Fibroblast of skin of scalp (primary cell): ENCODE measurements around the gene GARIN5B.

Experiments
- DNase-seq: peaks from one replicate; pipeline ENCODE4 v3.0.0-alpha.2; 2013

Gene GARIN5B

DNA sequence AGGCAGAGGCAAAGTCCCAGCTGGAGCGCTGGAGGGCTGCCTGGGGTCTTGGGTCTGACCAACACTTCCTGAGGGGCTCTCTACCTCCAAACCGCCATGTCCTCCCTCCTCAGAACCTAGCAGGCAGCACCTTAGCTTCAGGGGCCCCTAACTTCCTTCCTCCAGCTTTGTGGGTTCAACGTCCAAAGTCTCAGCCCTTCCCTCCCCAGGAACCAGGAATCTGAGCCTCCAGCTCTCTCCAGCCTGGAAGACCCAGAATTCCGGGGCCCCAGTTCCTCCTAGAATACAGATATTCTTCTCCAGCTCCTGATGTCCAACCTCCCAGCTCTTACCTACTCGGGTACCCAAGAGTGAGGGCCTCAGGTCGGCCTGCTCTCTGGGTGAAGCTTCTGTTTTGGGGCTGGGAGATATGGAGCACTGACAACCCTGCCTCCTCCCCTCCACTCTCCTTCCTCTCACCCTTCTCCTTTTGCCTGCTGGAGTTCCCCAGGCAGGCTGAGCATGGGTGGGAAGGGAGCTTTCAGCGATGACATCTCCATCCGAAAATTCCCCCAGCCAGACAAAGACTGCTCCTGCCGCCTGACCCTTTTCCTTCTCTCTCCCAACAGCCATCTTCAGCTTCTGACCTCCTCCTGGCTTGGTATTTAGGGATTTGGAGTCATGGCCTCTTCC is 41.5 kb downstream of the GARIN5B start:
- no peak for DNase-seq

DNA sequence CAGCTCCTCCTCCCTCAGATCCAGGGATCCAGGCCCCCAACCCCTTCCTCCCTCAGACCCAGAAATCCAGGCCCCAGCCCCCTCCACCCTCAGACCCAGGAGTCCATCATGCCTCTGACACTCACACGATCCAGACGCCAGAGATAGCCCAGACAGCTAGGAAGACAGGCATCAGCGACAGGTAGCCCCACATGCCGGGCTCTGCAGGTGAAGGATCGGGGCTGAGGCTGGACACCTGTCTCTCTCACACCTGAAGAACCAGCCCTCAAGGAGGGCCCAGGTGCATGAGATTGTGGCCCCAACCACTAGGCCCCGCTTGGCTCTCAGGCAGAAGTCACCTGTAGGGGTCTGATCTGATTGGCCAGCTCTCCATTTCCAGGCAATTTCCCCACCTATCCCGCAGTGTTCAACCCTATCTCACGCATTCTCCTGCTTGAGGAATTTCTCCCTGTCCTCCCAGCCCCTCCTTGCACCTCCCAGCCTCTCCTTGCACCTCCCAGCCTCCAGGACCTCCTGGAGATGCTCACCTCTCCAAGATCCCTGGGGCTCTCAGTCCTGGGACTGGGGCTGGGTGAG is 42.1 kb downstream of the GARIN5B start:
- no peak for DNase-seq

DNA sequence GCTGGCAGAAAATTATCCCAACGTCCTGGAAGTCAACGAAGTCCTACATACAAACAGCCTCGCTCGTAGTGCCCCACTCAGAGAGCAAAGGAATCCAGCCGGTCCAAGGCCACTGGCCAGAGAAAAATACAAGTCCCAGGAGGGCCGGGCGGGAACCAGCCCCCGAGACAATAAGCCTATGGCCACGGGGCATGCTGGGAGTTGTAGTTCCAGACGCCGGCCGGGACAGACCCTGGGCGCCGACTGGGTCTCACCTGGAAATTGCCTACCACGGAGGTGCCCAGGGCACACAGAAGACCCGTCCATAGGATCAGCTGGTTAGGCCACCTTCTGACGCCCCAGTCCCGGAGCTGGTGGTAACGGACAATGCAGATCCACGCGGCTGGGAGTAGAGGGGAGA is 43.3 kb downstream of the GARIN5B start:
- peak; percentile 58 for DNase-seq

DNA sequence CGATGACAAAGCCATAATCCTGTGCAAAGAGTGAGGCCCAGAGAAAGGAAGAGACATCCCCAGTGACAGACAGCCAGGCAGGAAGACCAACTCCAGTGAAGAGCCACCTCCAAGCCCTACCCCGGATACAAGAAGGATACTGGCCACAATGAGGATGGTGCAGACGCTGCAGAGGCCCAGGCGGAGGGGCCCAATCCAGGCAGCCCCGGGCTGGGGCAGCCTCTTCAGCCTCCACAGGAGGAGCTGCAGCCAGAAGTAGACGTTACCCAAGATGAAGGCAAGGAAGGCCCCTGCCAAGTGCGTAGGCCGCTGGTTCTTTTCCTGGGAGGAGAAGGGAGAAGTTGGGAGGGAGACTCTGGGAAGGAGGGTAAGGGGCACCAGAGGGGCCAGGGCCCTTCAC is 46.4 kb downstream of the GARIN5B start:
- DNase-seq, result no peak

DNA sequence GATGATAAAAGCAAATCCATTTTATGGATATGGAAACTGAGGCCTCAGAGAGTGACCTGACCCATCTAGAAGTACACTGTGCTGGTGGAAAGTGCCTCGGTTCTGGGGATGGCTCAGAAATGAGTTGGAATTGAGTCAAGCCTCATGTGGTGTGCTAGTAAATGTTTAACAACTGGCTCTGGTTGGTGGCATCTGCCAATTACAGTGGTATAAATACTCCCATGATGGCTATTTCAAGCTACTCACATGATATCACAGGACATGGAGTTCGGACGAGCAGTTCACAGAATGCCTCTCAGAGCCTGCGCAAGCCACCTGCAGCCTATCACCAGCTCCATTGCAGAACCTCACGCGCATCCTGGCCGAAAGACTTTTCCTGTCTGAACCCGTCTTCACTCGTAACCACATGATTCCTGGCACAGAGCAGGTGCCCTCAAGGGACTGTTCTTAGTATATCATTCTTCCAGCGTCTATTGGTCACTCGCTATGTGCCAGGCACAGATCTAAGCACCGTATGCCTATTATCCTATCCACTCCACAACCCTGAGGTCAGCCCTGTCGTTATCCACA is 47.0 kb downstream of the GARIN5B start:
- DNase-seq, result no peak

DNA sequence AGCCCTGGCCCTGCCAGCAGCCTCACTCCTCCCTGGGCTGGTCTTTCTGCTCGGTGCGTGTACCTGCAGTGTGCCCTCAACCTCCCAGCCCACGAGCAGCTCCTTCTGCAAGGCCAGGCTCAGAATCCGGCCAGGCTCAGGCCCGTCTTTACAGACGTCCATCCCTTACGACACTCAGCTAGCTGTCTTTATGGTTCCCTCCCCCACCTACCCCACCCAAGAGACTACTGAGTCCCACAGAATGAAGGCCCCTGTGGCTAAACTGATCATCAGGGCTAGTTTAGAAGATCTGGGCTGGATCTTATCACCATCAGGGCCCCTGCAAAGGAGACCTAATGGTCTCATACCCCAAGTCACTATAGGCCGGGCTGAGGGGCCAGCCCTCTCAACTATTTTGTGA is 48.7 kb downstream of the GARIN5B start:
- no peak for DNase-seq

DNA sequence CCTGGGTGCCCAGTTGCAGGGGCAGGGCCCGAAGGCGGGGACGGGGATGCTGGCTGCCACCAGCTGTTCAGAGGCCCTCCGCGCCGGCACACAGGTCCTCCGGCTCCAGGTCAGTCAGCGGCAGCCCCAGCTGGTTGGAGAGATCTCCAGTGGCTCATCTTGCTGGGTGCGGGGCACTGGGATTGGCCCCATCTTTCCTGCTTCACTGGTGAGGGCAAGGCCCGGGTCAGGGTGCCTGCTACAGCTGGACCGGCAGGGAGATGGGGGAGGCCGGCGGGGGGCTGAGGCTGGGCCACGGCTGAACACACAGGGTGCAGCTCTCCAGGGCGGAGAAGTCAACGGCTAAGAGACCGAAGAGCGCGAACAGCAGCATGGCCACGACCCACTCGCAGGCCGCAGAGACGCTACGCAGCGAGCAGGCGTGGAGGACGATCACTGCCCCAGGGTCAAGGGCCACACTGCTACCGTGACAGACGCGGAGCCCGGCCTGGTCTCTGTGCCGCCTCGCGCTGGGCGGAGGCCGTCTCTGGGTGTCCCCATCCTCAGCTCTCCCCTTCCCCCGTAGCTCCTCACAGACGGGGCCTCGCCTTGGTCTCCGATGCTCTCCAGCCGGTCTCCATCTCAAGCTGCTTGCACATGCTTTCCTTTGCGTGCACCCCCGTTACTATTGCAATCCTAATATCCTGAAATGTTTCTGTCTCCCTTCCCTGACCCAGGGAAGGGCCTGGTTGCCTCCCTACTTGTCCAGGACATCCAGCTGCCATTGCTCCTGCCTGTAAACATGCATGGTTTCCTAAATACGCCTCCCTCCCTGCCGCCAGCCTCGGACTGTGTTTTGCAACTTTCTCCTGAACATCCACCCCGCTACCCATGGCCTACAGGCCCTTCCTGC is 50.2 kb downstream of the GARIN5B start:
- no peak for DNase-seq

DNA sequence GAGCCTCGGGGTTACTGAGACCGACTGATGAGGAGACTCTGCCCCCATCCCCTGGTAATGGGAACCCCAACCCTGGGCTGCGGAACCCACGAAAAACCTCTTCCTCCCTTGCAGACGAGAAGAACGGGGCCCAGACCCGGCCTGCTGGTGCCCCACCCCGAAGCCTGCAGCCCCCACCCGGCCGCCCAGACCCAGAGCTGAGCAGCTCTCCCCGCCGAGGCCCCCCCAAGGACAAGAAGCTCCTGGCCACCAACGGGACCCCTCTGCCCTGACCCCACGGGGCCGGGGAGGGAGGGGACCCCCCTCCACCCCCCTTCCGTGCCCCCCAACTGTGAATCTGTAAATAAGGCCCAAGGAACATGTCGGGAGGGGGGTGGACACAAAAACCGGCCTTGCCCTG is 51.3 kb downstream of the GARIN5B start:
- no peak for DNase-seq

DNA sequence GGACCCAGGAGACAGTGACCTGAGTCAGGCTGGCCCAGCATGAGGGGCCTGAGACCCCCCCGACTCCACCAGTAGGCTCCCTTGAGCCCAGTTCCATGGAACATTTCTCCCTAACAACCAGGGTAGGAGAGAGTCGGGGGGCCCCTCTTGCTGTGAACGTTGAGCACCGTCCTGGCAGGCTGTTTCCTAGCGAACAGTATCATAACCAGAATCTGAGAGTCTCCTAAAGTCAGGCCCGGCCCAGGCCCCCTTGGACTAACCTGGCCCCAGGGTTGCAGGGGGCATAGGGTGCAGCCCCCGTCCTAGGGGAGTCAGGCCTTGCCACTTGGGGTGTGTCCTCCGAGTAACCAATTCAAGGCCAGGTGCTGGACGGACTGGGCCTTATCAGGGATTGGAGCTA is 51.7 kb downstream of the GARIN5B start:
- no peak for DNase-seq

DNA sequence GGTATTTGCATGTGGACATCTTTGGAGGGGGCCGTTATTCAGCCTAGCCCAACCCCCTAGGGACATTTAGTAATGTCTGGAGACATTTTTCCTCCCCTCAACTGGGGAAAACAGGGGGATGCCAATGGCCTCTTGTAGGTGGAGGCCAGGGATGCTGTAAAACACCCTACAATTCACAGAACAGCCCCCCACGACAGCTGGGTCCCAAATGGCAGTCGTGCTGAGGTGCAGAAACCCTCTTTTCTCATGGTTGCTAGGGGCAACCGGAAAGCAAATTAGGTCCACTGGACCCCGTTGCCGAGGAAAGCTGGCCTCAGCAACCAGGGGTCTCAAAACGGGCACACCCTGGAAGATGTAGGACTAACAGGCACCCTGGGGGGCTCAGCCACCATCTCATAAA is 52.6 kb downstream of the GARIN5B start:
- DNase-seq, result no peak

DNA sequence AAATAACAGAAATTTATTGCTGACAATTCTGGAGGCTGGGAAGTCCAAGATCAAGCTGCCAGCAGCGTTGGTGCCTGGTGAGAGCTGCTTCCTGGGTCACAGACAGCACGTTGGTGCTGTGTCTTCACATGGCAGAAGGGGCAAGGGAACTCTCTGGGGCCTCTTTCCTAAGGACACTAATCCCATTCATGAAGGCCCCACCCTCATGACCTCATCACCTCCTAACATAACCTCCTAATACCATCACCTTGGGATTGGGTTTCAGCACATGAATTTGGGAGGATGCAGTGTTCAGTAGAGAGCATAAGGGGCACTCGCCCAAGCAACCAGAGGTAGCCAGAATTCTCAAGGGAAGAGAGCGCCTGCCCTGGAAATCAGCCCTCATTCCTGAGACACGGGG is 53.6 kb downstream of the GARIN5B start:
- DNase-seq, result no peak

DNA sequence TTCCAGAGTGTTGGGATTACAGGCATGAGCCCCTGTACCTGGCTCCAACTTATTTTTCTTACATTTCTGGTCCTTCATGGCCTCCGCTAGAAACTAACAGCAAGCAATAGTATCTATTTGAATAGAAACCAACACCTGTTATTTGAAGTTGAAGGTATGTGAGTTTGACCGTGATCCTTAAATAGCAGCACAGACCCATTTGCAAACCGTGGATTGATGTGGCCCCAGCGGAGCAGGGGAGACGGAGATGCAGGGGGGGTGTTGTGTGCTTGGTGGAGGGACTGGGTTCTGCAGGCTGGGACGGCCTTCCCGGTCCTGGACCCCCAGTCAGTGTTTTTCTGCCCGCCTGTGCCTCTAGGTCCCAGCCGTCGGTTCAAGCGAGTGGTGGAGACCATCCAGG is 54.8 kb downstream of the GARIN5B start:
- no peak for DNase-seq

DNA sequence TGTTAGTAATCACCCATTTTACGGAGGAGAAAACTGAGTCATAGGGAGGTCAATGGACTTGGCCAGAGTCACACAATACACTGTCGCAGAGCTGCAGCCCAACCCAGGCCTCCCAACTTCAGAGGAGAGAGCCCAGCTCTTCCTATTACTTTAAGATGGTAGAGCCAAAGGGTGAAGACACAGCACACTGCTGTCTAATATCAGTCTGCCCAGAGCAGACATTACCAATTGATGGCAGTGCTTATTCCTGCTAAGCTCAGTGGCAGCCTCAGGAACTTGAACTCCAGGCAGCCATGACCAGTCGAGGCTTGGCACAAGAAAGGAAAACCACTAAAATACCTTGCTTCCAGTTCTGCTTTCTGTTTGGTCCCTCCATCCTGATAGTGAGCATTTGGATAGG is 56.3 kb downstream of the GARIN5B start:
- DNase-seq, result no peak

DNA sequence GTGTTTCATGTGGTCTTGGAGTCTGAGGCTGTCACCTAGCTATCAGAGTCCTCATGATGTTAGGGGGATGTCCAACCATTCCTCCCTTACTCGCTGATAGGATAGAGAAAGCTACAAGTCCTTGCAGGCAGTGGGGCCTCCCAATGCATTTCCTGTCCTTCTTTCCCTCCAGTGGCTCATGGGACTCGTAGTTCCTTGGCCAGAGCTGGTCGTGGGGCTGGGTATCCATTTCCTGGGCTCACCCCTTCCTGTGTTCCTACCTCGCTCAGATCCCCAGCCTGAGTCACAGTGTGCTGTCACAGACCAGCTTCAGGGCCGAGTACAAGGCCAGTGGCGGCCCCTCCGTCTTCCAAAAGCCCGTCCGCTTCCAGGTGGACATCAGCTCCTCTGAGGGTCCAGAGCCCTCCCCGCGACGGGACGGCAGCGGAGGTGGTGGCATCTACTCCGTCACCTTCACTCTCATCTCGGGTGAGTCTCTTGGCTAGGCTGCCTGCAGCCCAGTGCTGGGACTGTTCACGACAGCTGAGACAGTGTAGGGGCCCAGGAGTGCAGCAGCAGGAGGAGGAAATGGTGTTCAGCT is 57.0 kb downstream of the GARIN5B start:
- DNase-seq, result no peak

DNA sequence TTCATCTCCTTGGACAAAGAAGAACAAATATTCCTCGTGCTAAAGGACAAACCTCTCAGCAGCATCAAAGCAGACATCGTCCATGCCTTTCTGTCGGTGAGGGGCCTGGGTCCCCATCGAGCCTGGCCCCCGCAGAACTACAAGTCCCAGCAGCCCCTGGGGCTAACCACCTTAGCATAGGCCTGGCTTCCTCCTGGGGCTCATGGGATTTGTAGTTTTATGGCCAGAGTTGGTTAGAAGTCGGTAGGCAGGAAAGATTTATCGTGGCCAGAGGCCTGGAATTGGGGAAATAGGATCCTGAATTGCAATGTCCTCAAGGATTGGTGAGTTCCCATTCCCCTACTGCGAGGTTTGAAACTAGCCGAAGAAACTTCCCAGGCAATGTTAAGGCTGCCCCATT is 57.6 kb downstream of the GARIN5B start:
- peak; percentile 23 for DNase-seq

DNA sequence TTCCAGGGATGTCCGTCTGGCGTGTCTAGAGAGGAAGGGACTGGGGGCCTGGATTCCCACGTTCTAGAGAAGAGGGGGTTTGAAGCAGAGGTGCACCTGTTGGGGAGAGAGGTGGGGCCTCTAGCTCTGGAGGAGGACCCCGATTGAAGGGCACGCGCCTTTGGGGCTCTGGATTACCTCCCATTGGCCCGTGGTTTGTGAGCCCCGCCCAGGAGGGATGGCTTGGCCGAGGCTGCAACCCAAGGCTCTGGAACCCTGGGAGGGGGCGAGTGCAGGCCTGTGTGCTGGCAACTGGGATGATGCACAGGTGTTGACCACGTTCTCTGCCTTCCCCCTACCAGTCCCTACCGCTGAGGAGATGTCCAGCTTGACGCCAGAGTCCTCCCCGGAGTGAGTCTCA is 58.1 kb downstream of the GARIN5B start:
- DNase-seq, result no peak
